ENCODE measurements around the gene GCHFR. TPM values are rescaled to one million over a fixed set of nuclear protein-coding genes. Genes with fewer than 3 reads are reported as not detected.

The GCHFR gene
- total RNA-seq, 1 experiment from 2014 or later = 59.2 TPM

DNA sequence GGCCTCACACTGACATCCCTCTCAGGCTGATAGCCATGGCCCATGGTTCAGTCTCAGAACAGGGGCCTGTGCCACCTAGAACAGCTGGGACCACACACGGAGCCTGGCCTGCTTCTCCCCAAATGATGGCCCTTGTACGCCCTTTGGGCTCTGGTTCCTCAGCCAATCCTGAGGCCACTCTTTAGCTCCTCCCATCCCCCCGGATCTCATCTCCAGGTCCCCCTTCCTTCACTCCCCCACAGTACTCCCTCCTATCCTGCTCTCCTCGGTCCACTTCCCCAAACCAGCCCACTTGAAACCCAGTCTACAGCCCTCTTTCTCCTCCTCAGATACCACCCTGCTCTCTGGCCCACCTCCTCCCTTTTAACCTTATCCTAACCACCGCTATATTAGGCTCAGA, 25.3 kb downstream of the GCHFR start:
- H3K4me1 ChIP-seq = peaks cover 25% of the 10 kb centered on the region

DNA sequence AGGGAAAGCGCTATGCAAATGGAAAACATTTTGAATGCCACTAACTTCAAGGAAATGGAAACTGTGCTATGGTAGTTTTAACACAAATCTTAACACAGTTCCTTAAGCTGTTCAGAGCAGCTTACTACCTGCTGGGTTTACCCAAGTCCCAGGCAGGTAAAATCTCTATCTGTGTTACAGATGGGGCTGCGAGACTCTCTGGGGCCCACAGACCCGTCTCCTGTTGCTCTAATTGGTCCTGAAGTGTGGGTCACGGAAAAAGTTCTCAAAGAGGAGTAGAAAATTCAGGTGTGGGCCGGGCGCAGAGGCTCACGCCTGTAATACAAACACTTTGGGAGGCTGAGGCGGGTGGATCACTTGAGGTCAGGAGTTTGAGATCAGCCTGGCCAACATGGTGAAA, 26.1 kb downstream of the GCHFR start:
- Mint-ChIP-seq H3K27ac (ENCODE audit: unreplicated experiment) (no peak overlapping the region), H3K27me3 (ENCODE audit: insufficient read depth, unreplicated experiment) (no peaks in the 10 kb centered on the region), H3K9me3 (ENCODE audit: unreplicated experiment) (no peaks in the 10 kb centered on the region), H3K36me3 (ENCODE audit: insufficient read depth, unreplicated experiment) (no peaks in the 10 kb centered on the region), H3K4me3 (ENCODE audit: unreplicated experiment) (no peak overlapping the region), H3K4me1 (ENCODE audit: low read depth, unreplicated experiment) (peaks cover 26% of the 10 kb centered on the region)
- H3K27me3 ChIP-seq (replicated peaks; ENCODE audit: control insufficient read depth, insufficient read depth, low read length) = no peaks in the 10 kb centered on the region
- TF ChIP-seq, protein P1, sequence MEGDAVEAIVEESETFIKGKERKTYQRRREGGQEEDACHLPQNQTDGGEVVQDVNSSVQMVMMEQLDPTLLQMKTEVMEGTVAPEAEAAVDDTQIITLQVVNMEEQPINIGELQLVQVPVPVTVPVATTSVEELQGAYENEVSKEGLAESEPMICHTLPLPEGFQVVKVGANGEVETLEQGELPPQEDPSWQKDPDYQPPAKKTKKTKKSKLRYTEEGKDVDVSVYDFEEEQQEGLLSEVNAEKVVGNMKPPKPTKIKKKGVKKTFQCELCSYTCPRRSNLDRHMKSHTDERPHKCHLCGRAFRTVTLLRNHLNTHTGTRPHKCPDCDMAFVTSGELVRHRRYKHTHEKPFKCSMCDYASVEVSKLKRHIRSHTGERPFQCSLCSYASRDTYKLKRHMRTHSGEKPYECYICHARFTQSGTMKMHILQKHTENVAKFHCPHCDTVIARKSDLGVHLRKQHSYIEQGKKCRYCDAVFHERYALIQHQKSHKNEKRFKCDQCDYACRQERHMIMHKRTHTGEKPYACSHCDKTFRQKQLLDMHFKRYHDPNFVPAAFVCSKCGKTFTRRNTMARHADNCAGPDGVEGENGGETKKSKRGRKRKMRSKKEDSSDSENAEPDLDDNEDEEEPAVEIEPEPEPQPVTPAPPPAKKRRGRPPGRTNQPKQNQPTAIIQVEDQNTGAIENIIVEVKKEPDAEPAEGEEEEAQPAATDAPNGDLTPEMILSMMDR (IDR thresholded peaks at IDR 0.05; ENCODE audit: insufficient read depth in 1 of 2, low read depth in 1 of 2, low read length in 1 of 2, severe bottlenecking in 1 of 2, unreplicated experiment in 1 of 2) = no peak
- intact Hi-C loops (cut with micrococcal nuclease; ENCODE audit: unreplicated experiment) = loop anchor here (10.0 kb wide), 1 partner anchor 195 kb away; the partner anchor contains the start of gene KNL1
- POLR2A ChIA-PET = no interaction called here
- H3K4me3 ChIP-seq (ENCODE audit: low read depth, low read length) = no peak overlapping the region
- CTCF ChIA-PET = no interaction called here
- H3K36me3 ChIP-seq (ENCODE audit: control insufficient read depth, insufficient read depth, low read length) = no peaks in the 10 kb centered on the region; the same call in 1 of the 2 replicates
- H3K9me3 ChIP-seq = no peaks in the 10 kb centered on the region
- BruUV-seq (replicated peaks) = no TSS peak
- no peak for DNase-seq
- peaks cover 28% of the 10 kb centered on the region for H3K4me1 ChIP-seq

More for the DNA sequence above, 25.3 kb downstream of the GCHFR start:
- no peak overlapping the region for H3K4me3 ChIP-seq (ENCODE audit: low read depth, low read length)
- Mint-ChIP-seq H3K36me3 (ENCODE audit: insufficient read depth, unreplicated experiment) (no peaks in the 10 kb centered on the region), H3K9me3 (ENCODE audit: unreplicated experiment) (no peaks in the 10 kb centered on the region), H3K4me3 (ENCODE audit: unreplicated experiment) (no peak overlapping the region), H3K27ac (ENCODE audit: unreplicated experiment) (no peak overlapping the region), H3K4me1 (ENCODE audit: low read depth, unreplicated experiment) (peaks cover 26% of the 10 kb centered on the region), H3K27me3 (ENCODE audit: insufficient read depth, unreplicated experiment) (no peaks in the 10 kb centered on the region)
- no peaks in the 10 kb centered on the region; the same call in 1 of the 2 replicates for H3K36me3 ChIP-seq (ENCODE audit: control insufficient read depth, insufficient read depth, low read length)
- no peak for DNase-seq
- intact Hi-C loops (cut with micrococcal nuclease; ENCODE audit: unreplicated experiment) = loop anchor here (10.0 kb wide), 1 partner anchor 194 kb away; the partner anchor contains the start of gene KNL1
- TF ChIP-seq, protein P1 (IDR thresholded peaks at IDR 0.05; ENCODE audit: insufficient read depth in 1 of 2, low read depth in 1 of 2, low read length in 1 of 2, severe bottlenecking in 1 of 2, unreplicated experiment in 1 of 2) = no peak
- H3K27me3 ChIP-seq (replicated peaks; ENCODE audit: control insufficient read depth, insufficient read depth, low read length) = no peaks in the 10 kb centered on the region
- BruUV-seq (replicated peaks) = no TSS peak
- CTCF ChIA-PET = interaction anchor here (2.2 kb wide), 1 partner anchor 103 kb away, joined by 6 read pairs; no protein-coding TSS in a partner anchor
- POLR2A ChIA-PET = no interaction called here
- H3K9me3 ChIP-seq = no peaks in the 10 kb centered on the region

DNA sequence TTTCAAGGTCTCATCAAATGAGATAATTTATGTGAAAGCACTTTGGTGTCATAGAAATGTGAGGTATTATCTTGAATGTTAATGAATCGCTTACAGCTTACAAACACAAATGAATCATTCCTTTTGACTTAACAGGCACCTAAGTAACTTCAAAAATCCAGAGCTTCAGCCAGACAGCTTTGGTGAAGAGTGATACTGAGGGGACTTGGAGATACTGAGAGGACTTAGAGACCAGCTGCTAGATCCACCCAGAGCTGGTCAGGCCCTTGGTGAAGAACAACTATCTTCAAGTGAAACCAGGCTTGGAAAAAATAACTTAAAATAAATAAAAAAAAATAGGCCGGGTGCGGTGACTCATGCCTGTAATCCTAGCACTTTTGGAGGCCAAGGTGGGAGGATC, 26.9 kb downstream of the GCHFR start:
- Histone ChIP-seq H3K27me3 (replicated peaks; ENCODE audit: control insufficient read depth, insufficient read depth, low read length) (no peaks in the 10 kb centered on the region), H3K36me3 (ENCODE audit: control insufficient read depth, insufficient read depth, low read length) (no peaks in the 10 kb centered on the region; the same call in 1 of the 2 replicates), H3K9me3 (no peaks in the 10 kb centered on the region), H3K4me1 (peaks cover 28% of the 10 kb centered on the region), H3K4me3 (ENCODE audit: low read depth, low read length) (no peak overlapping the region)
- intact Hi-C loops (cut with micrococcal nuclease; ENCODE audit: unreplicated experiment) = no loop called here
- Mint-ChIP-seq H3K4me3 (ENCODE audit: unreplicated experiment) (no peak overlapping the region), H3K27me3 (ENCODE audit: insufficient read depth, unreplicated experiment) (no peaks in the 10 kb centered on the region), H3K9me3 (ENCODE audit: unreplicated experiment) (no peaks in the 10 kb centered on the region), H3K36me3 (ENCODE audit: insufficient read depth, unreplicated experiment) (no peaks in the 10 kb centered on the region), H3K4me1 (ENCODE audit: low read depth, unreplicated experiment) (peaks cover 29% of the 10 kb centered on the region), H3K27ac (ENCODE audit: unreplicated experiment) (no peak overlapping the region)
- DNase-seq = no peak
- TF ChIP-seq, protein P1 (IDR thresholded peaks at IDR 0.05; ENCODE audit: insufficient read depth in 1 of 2, low read depth in 1 of 2, low read length in 1 of 2, severe bottlenecking in 1 of 2, unreplicated experiment in 1 of 2) = no peak
- CTCF ChIA-PET = no interaction called here
- BruUV-seq (replicated peaks) = no TSS peak
- POLR2A ChIA-PET = no interaction called here

All from Caco-2 (cell line).